ENCODE results near the gene IER2.
A peak's percentile ranks its signal among the peaks of the same experiment; 100 is the strongest.

DNA sequence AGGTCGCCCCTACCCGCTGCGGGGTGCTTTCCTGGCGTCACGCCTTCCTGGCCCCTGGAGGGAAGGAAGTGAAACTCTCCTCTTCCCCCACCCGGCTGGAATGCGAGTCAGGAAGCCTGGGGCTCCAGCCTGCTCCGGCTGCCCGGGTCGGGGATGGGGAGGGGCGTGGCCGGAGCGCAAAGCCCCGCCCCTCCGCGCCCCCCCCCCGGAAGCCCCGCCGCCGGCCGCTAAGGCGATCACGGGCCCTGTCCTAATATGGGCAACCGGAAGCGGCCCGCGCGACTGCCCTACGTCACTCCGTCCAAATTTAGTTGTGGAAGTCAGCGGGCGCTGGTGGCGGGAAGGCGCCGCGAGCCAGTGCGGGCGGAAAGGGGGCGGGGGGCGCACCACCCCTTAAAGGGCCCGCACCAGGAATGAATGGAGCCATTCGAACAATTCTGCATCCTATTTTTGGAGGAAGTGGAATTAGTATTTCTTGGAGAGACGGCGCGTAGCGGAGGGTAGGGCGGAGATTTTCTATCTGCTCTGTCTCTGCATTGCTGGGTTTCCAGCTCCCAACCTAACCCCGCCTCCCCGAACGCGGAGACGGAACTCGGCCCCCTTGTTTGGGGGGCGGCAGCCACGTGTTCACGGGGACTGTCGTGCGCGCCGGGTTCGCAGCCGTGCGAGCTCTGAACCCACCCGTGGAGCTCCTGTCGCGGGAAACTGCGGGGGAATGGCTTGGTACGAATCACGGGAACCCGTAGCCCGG, 1.6 kb downstream of the IER2 start:
- TF ChIP-seq, protein P1, sequence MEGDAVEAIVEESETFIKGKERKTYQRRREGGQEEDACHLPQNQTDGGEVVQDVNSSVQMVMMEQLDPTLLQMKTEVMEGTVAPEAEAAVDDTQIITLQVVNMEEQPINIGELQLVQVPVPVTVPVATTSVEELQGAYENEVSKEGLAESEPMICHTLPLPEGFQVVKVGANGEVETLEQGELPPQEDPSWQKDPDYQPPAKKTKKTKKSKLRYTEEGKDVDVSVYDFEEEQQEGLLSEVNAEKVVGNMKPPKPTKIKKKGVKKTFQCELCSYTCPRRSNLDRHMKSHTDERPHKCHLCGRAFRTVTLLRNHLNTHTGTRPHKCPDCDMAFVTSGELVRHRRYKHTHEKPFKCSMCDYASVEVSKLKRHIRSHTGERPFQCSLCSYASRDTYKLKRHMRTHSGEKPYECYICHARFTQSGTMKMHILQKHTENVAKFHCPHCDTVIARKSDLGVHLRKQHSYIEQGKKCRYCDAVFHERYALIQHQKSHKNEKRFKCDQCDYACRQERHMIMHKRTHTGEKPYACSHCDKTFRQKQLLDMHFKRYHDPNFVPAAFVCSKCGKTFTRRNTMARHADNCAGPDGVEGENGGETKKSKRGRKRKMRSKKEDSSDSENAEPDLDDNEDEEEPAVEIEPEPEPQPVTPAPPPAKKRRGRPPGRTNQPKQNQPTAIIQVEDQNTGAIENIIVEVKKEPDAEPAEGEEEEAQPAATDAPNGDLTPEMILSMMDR (IDR thresholded peaks at IDR 0.05): no peak
- peak; percentile 84 for TF ChIP-seq POLR2A (IDR thresholded peaks at IDR 0.05)

Data from testis (tissue), 2 donors.